ENCODE measurements around the gene BCLAF3. TPM values are rescaled to one million over a fixed set of nuclear protein-coding genes. Genes with fewer than 3 reads are reported as not detected.

Gene BCLAF3
- total RNA-seq, 1 experiment from 2014 or later = 8.1 TPM

DNA sequence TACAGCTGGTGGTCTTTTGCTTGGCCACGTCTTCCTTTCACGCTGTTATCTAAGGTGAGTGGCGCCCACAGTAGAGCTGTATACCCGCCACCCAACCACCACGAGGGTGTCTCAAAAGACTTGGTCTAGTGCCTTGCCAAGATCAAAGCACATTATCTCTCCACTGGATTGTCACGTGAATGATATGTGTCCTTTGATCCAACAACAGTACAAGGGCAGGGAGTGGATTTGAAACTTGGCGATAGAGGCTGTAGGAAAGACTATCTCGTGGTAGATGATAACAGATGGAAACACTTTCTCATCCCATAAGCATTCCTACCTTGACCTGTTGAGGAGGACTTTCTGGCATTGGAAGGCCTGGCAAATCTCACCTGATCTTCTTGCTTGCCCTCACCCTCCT lies 37.7 kb upstream of the BCLAF3 start:
- no peaks in the 10 kb centered on the region for H3K27me3 Mint-ChIP-seq (ENCODE audit: low read depth)
- ChIA-PET CTCF (no interaction called here), POLR2A (no interaction called here)
- H3K9me3 Mint-ChIP-seq = no peaks in the 10 kb centered on the region
- ATAC-seq = no peak
- no peak overlapping the region for H3K4me3 Mint-ChIP-seq
- H3K27ac Mint-ChIP-seq = no peak overlapping the region
- H3K36me3 Mint-ChIP-seq = no peaks in the 10 kb centered on the region
- DNase-seq (ENCODE audit: low spot score) = no peak
- TF ChIP-seq RELA (CRISPR knock-in tag; IDR thresholded peaks at IDR 0.05; ENCODE audit: borderline replicate concordance) (no peak), ZBTB21 (CRISPR knock-in tag; IDR thresholded peaks at IDR 0.05; ENCODE audit: borderline replicate concordance) (no peak), ZNF396 (CRISPR knock-in tag; IDR thresholded peaks at IDR 0.05; ENCODE audit: borderline replicate concordance) (no peak), TEAD1 (CRISPR knock-in tag; IDR thresholded peaks at IDR 0.05) (no peak), ESRRA (CRISPR knock-in tag; IDR thresholded peaks at IDR 0.05; ENCODE audit: borderline replicate concordance) (no peak)
- TF ChIP-seq, protein P1, sequence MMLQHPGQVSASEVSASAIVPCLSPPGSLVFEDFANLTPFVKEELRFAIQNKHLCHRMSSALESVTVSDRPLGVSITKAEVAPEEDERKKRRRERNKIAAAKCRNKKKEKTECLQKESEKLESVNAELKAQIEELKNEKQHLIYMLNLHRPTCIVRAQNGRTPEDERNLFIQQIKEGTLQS (CRISPR knock-in tag; conservative IDR thresholded peaks at IDR 0.05) = no peak
- TF ChIP-seq, protein P2, sequence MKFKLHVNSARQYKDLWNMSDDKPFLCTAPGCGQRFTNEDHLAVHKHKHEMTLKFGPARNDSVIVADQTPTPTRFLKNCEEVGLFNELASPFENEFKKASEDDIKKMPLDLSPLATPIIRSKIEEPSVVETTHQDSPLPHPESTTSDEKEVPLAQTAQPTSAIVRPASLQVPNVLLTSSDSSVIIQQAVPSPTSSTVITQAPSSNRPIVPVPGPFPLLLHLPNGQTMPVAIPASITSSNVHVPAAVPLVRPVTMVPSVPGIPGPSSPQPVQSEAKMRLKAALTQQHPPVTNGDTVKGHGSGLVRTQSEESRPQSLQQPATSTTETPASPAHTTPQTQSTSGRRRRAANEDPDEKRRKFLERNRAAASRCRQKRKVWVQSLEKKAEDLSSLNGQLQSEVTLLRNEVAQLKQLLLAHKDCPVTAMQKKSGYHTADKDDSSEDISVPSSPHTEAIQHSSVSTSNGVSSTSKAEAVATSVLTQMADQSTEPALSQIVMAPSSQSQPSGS (CRISPR knock-in tag; IDR thresholded peaks at IDR 0.05; ENCODE audit: borderline replicate concordance, low read depth) = no peak
- TF ChIP-seq, protein P3, sequence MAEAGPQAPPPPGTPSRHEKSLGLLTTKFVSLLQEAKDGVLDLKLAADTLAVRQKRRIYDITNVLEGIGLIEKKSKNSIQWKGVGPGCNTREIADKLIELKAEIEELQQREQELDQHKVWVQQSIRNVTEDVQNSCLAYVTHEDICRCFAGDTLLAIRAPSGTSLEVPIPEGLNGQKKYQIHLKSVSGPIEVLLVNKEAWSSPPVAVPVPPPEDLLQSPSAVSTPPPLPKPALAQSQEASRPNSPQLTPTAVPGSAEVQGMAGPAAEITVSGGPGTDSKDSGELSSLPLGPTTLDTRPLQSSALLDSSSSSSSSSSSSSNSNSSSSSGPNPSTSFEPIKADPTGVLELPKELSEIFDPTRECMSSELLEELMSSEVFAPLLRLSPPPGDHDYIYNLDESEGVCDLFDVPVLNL (CRISPR knock-in tag; IDR thresholded peaks at IDR 0.05; ENCODE audit: borderline replicate concordance, low read depth) = no peak
- TF ChIP-seq, protein P4, sequence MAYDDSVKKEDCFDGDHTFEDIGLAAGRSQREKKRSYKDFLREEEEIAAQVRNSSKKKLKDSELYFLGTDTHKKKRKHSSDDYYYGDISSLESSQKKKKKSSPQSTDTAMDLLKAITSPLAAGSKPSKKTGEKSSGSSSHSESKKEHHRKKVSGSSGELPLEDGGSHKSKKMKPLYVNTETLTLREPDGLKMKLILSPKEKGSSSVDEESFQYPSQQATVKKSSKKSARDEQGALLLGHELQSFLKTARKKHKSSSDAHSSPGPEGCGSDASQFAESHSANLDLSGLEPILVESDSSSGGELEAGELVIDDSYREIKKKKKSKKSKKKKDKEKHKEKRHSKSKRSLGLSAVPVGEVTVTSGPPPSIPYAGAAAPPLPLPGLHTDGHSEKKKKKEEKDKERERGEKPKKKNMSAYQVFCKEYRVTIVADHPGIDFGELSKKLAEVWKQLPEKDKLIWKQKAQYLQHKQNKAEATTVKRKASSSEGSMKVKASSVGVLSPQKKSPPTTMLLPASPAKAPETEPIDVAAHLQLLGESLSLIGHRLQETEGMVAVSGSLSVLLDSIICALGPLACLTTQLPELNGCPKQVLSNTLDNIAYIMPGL (CRISPR knock-in tag; IDR thresholded peaks at IDR 0.05) = no peak
- H3K4me1 Mint-ChIP-seq = peaks cover 4% of the 10 kb centered on the region

DNA sequence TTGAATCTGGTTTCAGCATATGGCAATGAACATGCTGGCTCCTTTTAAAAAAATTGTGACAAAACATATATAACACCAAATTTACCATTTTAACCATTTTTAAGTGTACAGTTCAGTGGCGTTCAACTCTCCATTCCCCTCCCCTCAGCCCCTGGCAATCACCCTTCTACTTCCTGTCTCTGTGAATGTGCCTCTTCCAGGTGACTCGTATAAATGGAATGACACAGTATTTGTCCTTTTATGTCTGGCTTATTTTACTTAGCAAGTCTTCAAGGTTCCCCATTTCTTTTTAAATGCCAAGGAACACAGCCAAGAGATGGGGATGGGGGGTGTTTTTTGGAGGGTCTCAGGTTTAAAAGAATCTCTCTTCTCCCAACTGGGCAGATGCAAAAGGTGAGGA lies 35.4 kb upstream of the BCLAF3 start:
- CTCF ChIA-PET = interaction anchor here (0.9 kb wide), 1 partner anchor 226 kb away, joined by 4 read pairs; no protein-coding TSS in a partner anchor
- POLR2A ChIA-PET = no interaction called here
- no peaks in the 10 kb centered on the region for H3K36me3 Mint-ChIP-seq
- ATAC-seq (no peak), DNase-seq (ENCODE audit: low spot score) (no peak)
- TF ChIP-seq, protein P5, sequence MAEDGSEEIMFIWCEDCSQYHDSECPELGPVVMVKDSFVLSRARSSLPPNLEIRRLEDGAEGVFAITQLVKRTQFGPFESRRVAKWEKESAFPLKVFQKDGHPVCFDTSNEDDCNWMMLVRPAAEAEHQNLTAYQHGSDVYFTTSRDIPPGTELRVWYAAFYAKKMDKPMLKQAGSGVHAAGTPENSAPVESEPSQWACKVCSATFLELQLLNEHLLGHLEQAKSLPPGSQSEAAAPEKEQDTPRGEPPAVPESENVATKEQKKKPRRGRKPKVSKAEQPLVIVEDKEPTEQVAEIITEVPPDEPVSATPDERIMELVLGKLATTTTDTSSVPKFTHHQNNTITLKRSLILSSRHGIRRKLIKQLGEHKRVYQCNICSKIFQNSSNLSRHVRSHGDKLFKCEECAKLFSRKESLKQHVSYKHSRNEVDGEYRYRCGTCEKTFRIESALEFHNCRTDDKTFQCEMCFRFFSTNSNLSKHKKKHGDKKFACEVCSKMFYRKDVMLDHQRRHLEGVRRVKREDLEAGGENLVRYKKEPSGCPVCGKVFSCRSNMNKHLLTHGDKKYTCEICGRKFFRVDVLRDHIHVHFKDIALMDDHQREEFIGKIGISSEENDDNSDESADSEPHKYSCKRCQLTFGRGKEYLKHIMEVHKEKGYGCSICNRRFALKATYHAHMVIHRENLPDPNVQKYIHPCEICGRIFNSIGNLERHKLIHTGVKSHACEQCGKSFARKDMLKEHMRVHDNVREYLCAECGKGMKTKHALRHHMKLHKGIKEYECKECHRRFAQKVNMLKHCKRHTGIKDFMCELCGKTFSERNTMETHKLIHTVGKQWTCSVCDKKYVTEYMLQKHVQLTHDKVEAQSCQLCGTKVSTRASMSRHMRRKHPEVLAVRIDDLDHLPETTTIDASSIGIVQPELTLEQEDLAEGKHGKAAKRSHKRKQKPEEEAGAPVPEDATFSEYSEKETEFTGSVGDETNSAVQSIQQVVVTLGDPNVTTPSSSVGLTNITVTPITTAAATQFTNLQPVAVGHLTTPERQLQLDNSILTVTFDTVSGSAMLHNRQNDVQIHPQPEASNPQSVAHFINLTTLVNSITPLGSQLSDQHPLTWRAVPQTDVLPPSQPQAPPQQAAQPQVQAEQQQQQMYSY (CRISPR knock-in tag; IDR thresholded peaks at IDR 0.05) = no peak
- TF ChIP-seq TP53 (CRISPR knock-in tag; IDR thresholded peaks at IDR 0.05) = no peak
- no peak for TF ChIP-seq CBFB (CRISPR knock-in tag; IDR thresholded peaks at IDR 0.05; ENCODE audit: low read depth)
- peaks cover 4% of the 10 kb centered on the region for H3K4me1 Mint-ChIP-seq
- H3K9me3 Mint-ChIP-seq = no peaks in the 10 kb centered on the region
- no peak overlapping the region for H3K27ac Mint-ChIP-seq
- H3K27me3 Mint-ChIP-seq (ENCODE audit: low read depth) = no peaks in the 10 kb centered on the region
- H3K4me3 Mint-ChIP-seq = no peak overlapping the region

DNA sequence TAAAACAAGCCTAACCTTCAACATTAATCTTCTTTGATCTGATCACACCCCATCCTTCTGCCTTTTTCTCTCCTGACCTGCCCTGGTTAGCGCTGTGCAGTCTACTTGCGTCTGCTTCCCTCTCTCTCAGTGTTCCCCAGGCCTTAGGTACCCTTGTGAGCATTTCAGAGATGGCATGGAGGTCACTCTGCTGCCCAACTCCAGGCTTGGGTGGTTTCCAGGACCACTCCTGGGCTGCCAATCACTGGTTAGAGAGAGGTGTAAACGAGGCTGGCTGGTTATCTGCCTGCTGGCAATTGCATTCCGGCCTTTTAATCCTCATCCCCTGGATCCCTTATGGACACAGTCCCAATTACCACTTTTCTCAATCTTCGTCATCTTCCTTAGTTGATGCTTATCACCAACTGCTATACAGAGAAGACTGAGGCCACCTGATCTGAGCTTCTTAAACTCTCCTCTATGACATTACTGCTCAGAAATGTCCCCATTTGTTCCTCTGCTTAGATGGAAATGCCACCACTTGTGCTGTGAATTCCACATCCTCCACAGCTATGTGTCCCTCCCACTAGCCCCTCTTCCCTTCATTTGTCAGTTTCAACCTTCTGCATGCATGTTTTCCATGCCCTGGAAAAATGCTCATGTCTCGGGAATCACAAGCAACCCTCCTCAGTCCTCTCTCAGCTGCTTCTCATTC lies 29.0 kb upstream of the BCLAF3 start:
- no peaks in the 10 kb centered on the region for H3K4me1 Mint-ChIP-seq
- ChIA-PET CTCF (no interaction called here), POLR2A (no interaction called here)
- ATAC-seq = no peak
- no peak for DNase-seq (ENCODE audit: low spot score)
- no peaks in the 10 kb centered on the region for H3K9me3 Mint-ChIP-seq
- TF ChIP-seq RORB (CRISPR knock-in tag; IDR thresholded peaks at IDR 0.05) (no peak), ZNF232 (CRISPR knock-in tag; IDR thresholded peaks at IDR 0.05) (no peak), ETV6 (CRISPR knock-in tag; IDR thresholded peaks at IDR 0.05) (no peak), GABPB1 (CRISPR knock-in tag; IDR thresholded peaks at IDR 0.05) (no peak)
- TF ChIP-seq, protein P3 (CRISPR knock-in tag; IDR thresholded peaks at IDR 0.05; ENCODE audit: borderline replicate concordance, low read depth) = no peak
- TF ChIP-seq, protein P6, sequence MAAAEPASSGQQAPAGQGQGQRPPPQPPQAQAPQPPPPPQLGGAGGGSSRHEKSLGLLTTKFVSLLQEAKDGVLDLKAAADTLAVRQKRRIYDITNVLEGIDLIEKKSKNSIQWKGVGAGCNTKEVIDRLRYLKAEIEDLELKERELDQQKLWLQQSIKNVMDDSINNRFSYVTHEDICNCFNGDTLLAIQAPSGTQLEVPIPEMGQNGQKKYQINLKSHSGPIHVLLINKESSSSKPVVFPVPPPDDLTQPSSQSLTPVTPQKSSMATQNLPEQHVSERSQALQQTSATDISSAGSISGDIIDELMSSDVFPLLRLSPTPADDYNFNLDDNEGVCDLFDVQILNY (CRISPR knock-in tag; IDR thresholded peaks at IDR 0.05) = no peak
- TF ChIP-seq, protein P1 (CRISPR knock-in tag; conservative IDR thresholded peaks at IDR 0.05) = no peak
- H3K4me3 Mint-ChIP-seq = no peak overlapping the region
- no peak overlapping the region for H3K27ac Mint-ChIP-seq
- H3K27me3 Mint-ChIP-seq (ENCODE audit: low read depth) = no peaks in the 10 kb centered on the region; the same call in 1 of the 2 replicates
- H3K36me3 Mint-ChIP-seq = no peaks in the 10 kb centered on the region

Measured in WTC11 (cell line).